ENCODE data around the gene TTC13.

TTC13 gene

GRCh38 chr1:230943048-230943593, 35.5 kb downstream of the TTC13 start:
- DNase-seq (ENCODE audit: low read depth) = no peak

- DNase-seq (ENCODE audit: low read depth) = peak; percentile 7
Observed at GRCh38 chr1:230940848-230941247, 37.8 kb downstream of the TTC13 start.

- no peak for DNase-seq (ENCODE audit: low read depth)
Observed at GRCh38 chr1:230939806-230940489, 38.7 kb downstream of the TTC13 start.

- DNase-seq (ENCODE audit: low read depth) = no peak
Observed at GRCh38 chr1:230938924-230939368, 39.7 kb downstream of the TTC13 start.

GRCh38 chr1:230937371-230937770, 41.3 kb downstream of the TTC13 start:
- DNase-seq (ENCODE audit: low read depth) = no peak

- DNase-seq (ENCODE audit: low read depth) = no peak
Observed at GRCh38 chr1:230936475-230936874, 42.2 kb downstream of the TTC13 start.

GRCh38 chr1:230935852-230936251, 42.8 kb downstream of the TTC13 start:
- no peak for DNase-seq (ENCODE audit: low read depth)

GRCh38 chr1:230930986-230931385, 47.7 kb downstream of the TTC13 start:
- DNase-seq (ENCODE audit: low read depth) = no peak

GRCh38 chr1:230926182-230926581, 52.5 kb downstream of the TTC13 start:
- DNase-seq (ENCODE audit: low read depth) = no peak

- DNase-seq (ENCODE audit: low read depth) = no peak
Observed at GRCh38 chr1:230925608-230926007, 53.1 kb downstream of the TTC13 start.

GRCh38 chr1:230923176-230923575, 55.5 kb downstream of the TTC13 start:
- no peak for DNase-seq (ENCODE audit: low read depth)

GRCh38 chr1:230922620-230923019, 56.0 kb downstream of the TTC13 start:
- DNase-seq (ENCODE audit: low read depth) = no peak

GRCh38 chr1:230919207-230919606, 59.5 kb downstream of the TTC13 start:
- DNase-seq (ENCODE audit: low read depth) = no peak

GRCh38 chr1:230917284-230918135, 61.2 kb downstream of the TTC13 start:
- DNase-seq (ENCODE audit: low read depth) = peak; percentile 54

GRCh38 chr1:230916587-230917283, 61.9 kb downstream of the TTC13 start:
- DNase-seq (ENCODE audit: low read depth) = no peak

GRCh38 chr1:230915078-230915477, 63.6 kb downstream of the TTC13 start:
- no peak for DNase-seq (ENCODE audit: low read depth)

- DNase-seq (ENCODE audit: low read depth) = peak; percentile 43
Observed at GRCh38 chr1:230913496-230913895, 65.2 kb downstream of the TTC13 start.

GRCh38 chr1:230910755-230911117, 67.9 kb downstream of the TTC13 start:
- no peak for DNase-seq (ENCODE audit: low read depth)

- no peak for DNase-seq (ENCODE audit: low read depth)
Observed at GRCh38 chr1:230909974-230910754, 68.5 kb downstream of the TTC13 start.

GRCh38 chr1:230907472-230908205, 71.0 kb downstream of the TTC13 start:
- peak; percentile 45 for DNase-seq (ENCODE audit: low read depth)

GRCh38 chr1:230906226-230906625, 72.4 kb downstream of the TTC13 start:
- no peak for DNase-seq (ENCODE audit: low read depth)

All from fibroblast of gingiva (primary cell).